GM12878 (cell line): ENCODE results near the gene PCID2. TPM values are rescaled to one million over a fixed set of nuclear protein-coding genes. Genes with fewer than 3 reads are reported as not detected.

Experiments
- ATAC-seq: fragments of 200-7000 bp; cut with Tn5 transposase; 3 replicates; pipeline ENCODE4 v1.9.1; 2020; ENCODE audit warnings: mild to moderate bottlenecking, moderate library complexity
- BruUV-seq: library from RNA; stranded (reverse); fragments of 400-500 nt; replicated peaks from 2 replicates; lab custom pipeline; 2021; lab: Mats Ljungman, UMichigan
- CTCF ChIA-PET: fragments of 300-600 bp; sonication (Branson Sonifier 250); formaldehyde crosslinking; extraction: SDS; loops from one replicate; lab custom pipeline; 2021; ENCODE audit warnings: inconsistent platforms; lab: Yijun Ruan, JAX
- POLR2A ChIA-PET: fragments of 350-600 bp; formaldehyde crosslinking; extraction: SDS; loops from one replicate; lab custom pipeline; 2021; ENCODE audit warnings: inconsistent platforms; lab: Charles Lee
- RAD21 ChIA-PET: fragments of 300-600 bp; sonication (Branson Sonifier 250); formaldehyde crosslinking; loops from one replicate; lab custom pipeline; 2023; ENCODE audit warnings: antibody characterized with exemption; ENCODE audit not compliant: unreplicated experiment; lab: Charles Lee
- SMC1A ChIA-PET: fragments of 300-600 bp; sonication (Branson Sonifier 250); formaldehyde crosslinking; loops from one replicate; lab custom pipeline; 2023; ENCODE audit not compliant: unreplicated experiment, uncharacterized antibody; lab: Charles Lee
- DNase-seq: peaks from one replicate; pipeline ENCODE4 v3.0.0-alpha.2; 2011; ENCODE audit warnings: low read depth, low spot score
- FAIRE-seq: peaks from 3 replicates; lab custom pipeline; 2011; peaks lifted over from hg19 to GRCh38; lab: Jason Lieb, UNC
- H2AFZ ChIP-seq: 2 replicates; pipeline ENCODE4 v1.6.0; 2011; ENCODE audit warnings: low read depth, low read length, control low read depth; ENCODE audit not compliant: control insufficient read depth
- H3K27ac ChIP-seq: 2 replicates; pipeline ENCODE4 v1.5.1; 2011; ENCODE audit warnings: control low read depth; ENCODE audit not compliant: control insufficient read depth, insufficient read depth
- H3K27me3 ChIP-seq, 2 experiments: replicated peaks in 1 of 2; 2 replicates each; pipeline versions ENCODE4 v1.6.0 to v1.6.1; 2011; ENCODE audit warnings: low read length in 1 of 2; ENCODE audit not compliant: control insufficient read depth in 2 of 2, insufficient read depth in 2 of 2
- H3K36me3 ChIP-seq, 2 experiments: 2 replicates each; pipeline ENCODE4 v1.5.1; 2011; ENCODE audit warnings: low read length in 1 of 2; ENCODE audit not compliant: control insufficient read depth in 2 of 2, insufficient read depth in 2 of 2
- H3K4me1 ChIP-seq: 2 replicates; pipeline ENCODE4 v1.6.1; 2011; ENCODE audit warnings: mild to moderate bottlenecking, low read length, moderate library complexity, mixed read lengths; ENCODE audit not compliant: control insufficient read depth, insufficient read depth
- H3K4me2 ChIP-seq: 2 replicates; pipeline ENCODE4 v1.6.0; 2011; ENCODE audit warnings: control low read depth; ENCODE audit not compliant: control insufficient read depth, insufficient read depth
- H3K4me3 ChIP-seq: fragments of 200-600 bp; sonication (generic); 2 replicates; pipeline ENCODE4 v1.5.1; 2016
- H3K79me2 ChIP-seq: 2 replicates; pipeline ENCODE4 v1.6.0; 2011; ENCODE audit warnings: low read length; ENCODE audit not compliant: control insufficient read depth, insufficient read depth
- H3K9ac ChIP-seq: 2 replicates; pipeline ENCODE4 v1.8.0; 2011; ENCODE audit warnings: low read length, control low read depth, mixed read lengths; ENCODE audit not compliant: control insufficient read depth, insufficient read depth
- H3K9me3 ChIP-seq: replicated peaks from 3 replicates; pipeline ENCODE4 v1.5.1; 2011; ENCODE audit warnings: mild to moderate bottlenecking, low read length; ENCODE audit not compliant: control insufficient read depth, insufficient read depth
- H4K20me1 ChIP-seq: 2 replicates; pipeline ENCODE4 v1.6.0; 2011; ENCODE audit not compliant: control insufficient read depth, insufficient read depth
- ATF2 ChIP-seq: IDR thresholded peaks from 2 replicates; pipeline ENCODE4 v1.6.1; 2012; ENCODE audit warnings: low read length, inconsistent platforms
- ETV6 ChIP-seq, 2 experiments: fragments of 450-650 bp in 1 of 2; IDR thresholded peaks in 1 of 2; conservative IDR thresholded peaks in 1 of 2; 2 replicates each; pipeline ENCODE4 v1.6.1; 2014; ENCODE audit warnings: antibody characterized with exemption in 1 of 2, borderline replicate concordance in 1 of 2, low read depth in 1 of 2, mild to moderate bottlenecking in 1 of 2, moderate library complexity in 1 of 2
- FOXM1 ChIP-seq: IDR thresholded peaks from 2 replicates; pipeline ENCODE4 v1.6.1; 2012; ENCODE audit warnings: low read depth, mild to moderate bottlenecking, inconsistent platforms, low read length, moderate library complexity
- MAX ChIP-seq: IDR thresholded peaks from 2 replicates; pipeline ENCODE4 v1.6.1; 2012; ENCODE audit warnings: low read depth, low read length, improper control_type of control experiment
- MTA3 ChIP-seq: IDR thresholded peaks from 2 replicates; pipeline ENCODE4 v1.6.1; 2012; ENCODE audit warnings: low read length, inconsistent platforms, borderline replicate concordance
- NR2C2 ChIP-seq: IDR thresholded peaks from 2 replicates; pipeline ENCODE4 v1.6.1; 2011; ENCODE audit warnings: borderline replicate concordance, low read depth; ENCODE audit not compliant: control insufficient read depth, insufficient read length
- NR2F1 ChIP-seq: fragments of 450-650 bp; conservative IDR thresholded peaks from 2 replicates; pipeline ENCODE4 v1.6.1; 2017; ENCODE audit warnings: mild to moderate bottlenecking
- POU2F2 ChIP-seq: IDR thresholded peaks from 3 replicates; pipeline ENCODE4 v1.6.1; 2011; ENCODE audit warnings: low read depth, mild to moderate bottlenecking, low read length, borderline replicate concordance
- ZBED1 ChIP-seq: IDR thresholded peaks from 2 replicates; pipeline ENCODE4 v1.6.1; 2016; ENCODE audit warnings: borderline replicate concordance
- WGBS: methylation state at CpG from one replicate; pipeline ENCODE4 v1.1.6; 2016; ENCODE audit warnings: low lambda C conversion rate; ENCODE audit not compliant: insufficient replicate concordance, insufficient coverage; ENCODE audit errors: missing lambda C conversion rate; 5-methylcytosine and 5-hydroxymethylcytosine counted together
- in situ Hi-C: fragments of 300-500 bp; cut with MboI; formaldehyde crosslinking; loops from 9 replicates; pipeline ENCODE4 v1.14.3; 2018; ENCODE audit warnings: mixed read lengths
- intact Hi-C: fragments of 100-400 bp; cut with micrococcal nuclease; formaldehyde crosslinking; loops from one replicate; pipeline ENCODE4 v1.14.2; 2022; ENCODE audit not compliant: unreplicated experiment
- polyA plus RNA-seq, 11 experiments: library from polyadenylated mRNA; depleted of rRNA in 4 of 11; unstranded in 6 of 11; stranded (reverse) in 5 of 11; fragments of >200 nt; fragmentation: Nextera tagmentation in 4 of 11; fragmentation: Illumina TruSeq in 1 of 11; extraction: Ambion mirVana in 4 of 11; extraction: Trizol in 1 of 11; gene quantifications; 1 replicate in 1 of 11; 2 replicates in 10 of 11; pipeline versions ENCODE4 v1.2.1 to v1.2.3, GENCODE V29; 2011 to 2016; ENCODE audit warnings: inconsistent platforms in 2 of 11, missing spikeins in 2 of 11, low read depth in 1 of 11
- total RNA-seq, 4 experiments: library from RNA; depleted of rRNA in 3 of 4; stranded (reverse); fragments of >200 nt in 3 of 4; fragmentation: Illumina TruSeq in 1 of 4; extraction: Trizol in 1 of 4; gene quantifications; 2 replicates each; pipeline versions ENCODE4 v1.2.1 to v1.2.3, GENCODE V29; 2013 to 2021
- TF ChIP-seq, protein P1 (sequence below): fragments of 450-650 bp; IDR thresholded peaks from 2 replicates; pipeline ENCODE4 v1.6.1; 2018; ENCODE audit warnings: borderline replicate concordance, mild to moderate bottlenecking; ENCODE audit not compliant: partially characterized antibody

The PCID2 gene
- total and polyA plus RNA-seq, 10 of the 15 experiments (the other 5 are each of a cell fraction or from before 2014, with no cell fraction given): 37.0 to 98.1 (median 58.3) TPM

- BruUV-seq: no TSS peak
- 66% methylated on average over 38 of the region's 38 CpGs for WGBS
Observed at GRCh38 chr13:113148940-113149503, 59.4 kb downstream of the PCID2 start.

More at GRCh38 chr13:113148940-113149503, 59.4 kb downstream of the PCID2 start:
- POLR2A ChIA-PET: no interaction called here
- TF ChIP-seq, protein P1, sequence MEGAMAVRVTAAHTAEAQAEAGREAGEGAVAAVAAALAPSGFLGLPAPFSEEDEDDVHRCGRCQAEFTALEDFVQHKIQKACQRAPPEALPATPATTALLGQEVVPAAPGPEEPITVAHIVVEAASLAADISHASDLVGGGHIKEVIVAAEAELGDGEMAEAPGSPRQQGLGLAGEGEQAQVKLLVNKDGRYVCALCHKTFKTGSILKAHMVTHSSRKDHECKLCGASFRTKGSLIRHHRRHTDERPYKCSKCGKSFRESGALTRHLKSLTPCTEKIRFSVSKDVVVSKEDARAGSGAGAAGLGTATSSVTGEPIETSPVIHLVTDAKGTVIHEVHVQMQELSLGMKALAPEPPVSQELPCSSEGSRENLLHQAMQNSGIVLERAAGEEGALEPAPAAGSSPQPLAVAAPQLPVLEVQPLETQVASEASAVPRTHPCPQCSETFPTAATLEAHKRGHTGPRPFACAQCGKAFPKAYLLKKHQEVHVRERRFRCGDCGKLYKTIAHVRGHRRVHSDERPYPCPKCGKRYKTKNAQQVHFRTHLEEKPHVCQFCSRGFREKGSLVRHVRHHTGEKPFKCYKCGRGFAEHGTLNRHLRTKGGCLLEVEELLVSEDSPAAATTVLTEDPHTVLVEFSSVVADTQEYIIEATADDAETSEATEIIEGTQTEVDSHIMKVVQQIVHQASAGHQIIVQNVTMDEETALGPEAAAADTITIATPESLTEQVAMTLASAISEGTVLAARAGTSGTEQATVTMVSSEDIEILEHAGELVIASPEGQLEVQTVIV: no peak
- no peak for TF ChIP-seq MTA3
- no peak for TF ChIP-seq ETV6 (conservative IDR thresholded peaks at IDR 0.05 in 1 of 2, IDR thresholded peaks at IDR 0.05 in 1 of 2; ENCODE audit: borderline replicate concordance in 1 of 2, low read depth in 1 of 2)
- TF ChIP-seq NR2C2: no peak
- no peak for TF ChIP-seq MAX
- TF ChIP-seq POU2F2: no peak
- TF ChIP-seq NR2F1: no peak
- no peak for TF ChIP-seq ZBED1
- TF ChIP-seq ATF2: no peak
- no peak for TF ChIP-seq FOXM1
- RAD21 ChIA-PET: no interaction called here
- Histone ChIP-seq H3K4me3 (no peak overlapping the region), H4K20me1 (no peaks in the 10 kb centered on the region), H3K4me1 (peaks cover 8% of the 10 kb centered on the region), H2AFZ (no peak overlapping the region), H3K36me3 (no peaks in the 10 kb centered on the region), H3K9me3 (no peaks in the 10 kb centered on the region; the same call in 2 of the 3 replicates), H3K27me3 (peaks cover 0 to 5% of the 10 kb centered on the region in 2 experiments; a peak in 3 of 4 replicates), H3K27ac (no peak overlapping the region), H3K4me2 (no peak overlapping the region), H3K9ac (no peak overlapping the region), H3K79me2 (no peaks in the 10 kb centered on the region)
- ATAC-seq: no peak
- CTCF ChIA-PET: no interaction called here
- SMC1A ChIA-PET: no interaction called here
- no peak for DNase-seq
- FAIRE-seq: no peak
- intact Hi-C loops: no loop called here
- in situ Hi-C loops: no loop called here
